Large intestine (tissue), 3 donors: ENCODE measurements around the gene RAB3IL1. TPM values are rescaled to one million over a fixed set of nuclear protein-coding genes. Genes with fewer than 3 reads are reported as not detected.
A peak's percentile ranks its signal among the peaks of the same experiment; 100 is the strongest.

Source experiments
- DNase-seq, 2 donors: peaks; one replicate each; pipeline versions ENCODE4 v3.0.0 to v3.0.0-alpha.2; 2013
- H3K27ac ChIP-seq: one replicate; pipeline ENCODE4 v1.5.1; 2013; ENCODE audit warnings: low read length
- H3K27me3 ChIP-seq: 2 replicates; pipeline ENCODE4 v1.6.1; 2013; ENCODE audit warnings: low read length; ENCODE audit not compliant: control insufficient read depth, insufficient read depth
- H3K36me3 ChIP-seq: 2 replicates; pipeline ENCODE4 v1.6.1; 2013; ENCODE audit warnings: low read length; ENCODE audit not compliant: control insufficient read depth, insufficient read depth
- H3K4me1 ChIP-seq: one replicate; pipeline ENCODE4 v1.6.1; 2013; ENCODE audit warnings: low read length; ENCODE audit not compliant: control insufficient read depth, insufficient read depth
- H3K4me3 ChIP-seq: one replicate; pipeline ENCODE4 v1.5.1; 2013; ENCODE audit warnings: low read length
- H3K9me3 ChIP-seq: one replicate; pipeline ENCODE4 v1.6.1; 2013; ENCODE audit warnings: mild to moderate bottlenecking, low read depth, low read length, moderate library complexity; ENCODE audit not compliant: control insufficient read depth
- WGBS: methylation state at CpG from one replicate; pipeline ENCODE4 v1.1.5; 2013; ENCODE audit warnings: low lambda C conversion rate; ENCODE audit not compliant: insufficient coverage; 5-methylcytosine and 5-hydroxymethylcytosine counted together
- polyA plus RNA-seq: library from polyadenylated mRNA; unstranded; fragments of 120-200 nt; gene quantifications from one replicate; pipeline ENCODE4 v1.2.1, GENCODE V29; 2013

The RAB3IL1 gene
- polyA plus RNA-seq, 1 donor = 19.6 TPM

DNA sequence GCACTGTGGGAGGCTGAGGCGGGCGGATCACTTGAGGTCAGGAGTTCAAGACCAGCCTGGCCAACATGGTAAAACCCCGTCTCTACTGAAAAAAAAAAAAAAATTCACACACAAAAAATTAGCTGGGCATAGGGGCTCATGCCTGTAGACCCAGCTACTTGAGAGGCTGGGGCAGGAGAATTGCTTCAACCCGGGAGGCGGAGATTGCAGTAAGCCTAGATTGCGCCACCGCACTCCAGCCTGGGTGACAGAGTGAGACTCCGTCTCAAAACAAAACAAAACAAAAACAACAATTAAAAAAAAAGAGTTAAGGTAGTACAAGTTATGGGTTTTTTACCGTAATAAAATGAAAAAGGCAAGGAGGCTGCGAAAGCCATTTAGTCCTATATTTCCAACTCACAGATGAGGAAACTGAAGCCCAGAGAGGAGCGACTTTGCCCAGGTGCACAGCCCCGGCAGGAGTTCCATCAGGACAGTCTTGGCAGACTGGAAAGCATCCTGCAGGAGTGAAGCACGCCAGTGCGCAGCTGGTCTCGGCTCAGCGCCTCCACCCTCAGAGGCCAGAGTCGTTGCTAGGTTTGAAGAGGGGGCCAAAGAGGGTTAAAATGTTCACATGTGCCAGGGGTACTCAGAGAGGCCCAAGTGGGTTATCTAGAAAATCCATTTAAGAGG lies 22.2 kb downstream of the RAB3IL1 start:
- peaks cover 12% of the 10 kb centered on the region for H3K4me1 ChIP-seq
- no peak overlapping the region for H3K27ac ChIP-seq
- peaks cover 33% of the 10 kb centered on the region for H3K36me3 ChIP-seq
- no peaks in the 10 kb centered on the region for H3K27me3 ChIP-seq
- WGBS = 50% methylated on average over 2 of the region's 17 CpGs
- peaks cover 3% of the 10 kb centered on the region for H3K9me3 ChIP-seq
- DNase-seq = no peak
- no peak overlapping the region for H3K4me3 ChIP-seq

DNA sequence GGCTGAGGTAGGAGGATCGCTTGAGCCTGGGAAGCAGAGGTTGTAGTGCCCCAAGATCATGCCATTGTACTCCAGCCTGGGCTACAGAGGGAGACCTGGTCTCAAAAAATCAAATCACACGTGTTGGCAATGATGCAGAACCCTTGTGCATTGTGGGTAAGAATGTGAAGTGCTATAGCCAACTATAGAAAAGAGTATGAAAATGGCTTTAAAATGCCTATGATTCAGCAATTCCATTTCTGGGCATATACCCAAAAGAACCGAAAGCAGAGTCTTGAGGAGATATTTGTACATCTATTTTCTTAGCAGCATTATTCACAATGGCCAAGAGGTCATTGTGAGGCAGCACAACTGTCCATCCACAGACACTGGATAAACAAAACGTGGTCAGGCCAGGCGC lies 23.4 kb downstream of the RAB3IL1 start:
- peaks cover 11% of the 10 kb centered on the region for H3K4me1 ChIP-seq
- 58% methylated on average over 2 of the region's 5 CpGs for WGBS
- peak in 1 of 2 donors; percentile 14 for DNase-seq
- no peaks in the 10 kb centered on the region for H3K27me3 ChIP-seq
- H3K4me3 ChIP-seq = no peak overlapping the region
- H3K27ac ChIP-seq = no peak overlapping the region
- peaks cover 22% of the 10 kb centered on the region for H3K36me3 ChIP-seq
- peaks cover 3% of the 10 kb centered on the region for H3K9me3 ChIP-seq

DNA sequence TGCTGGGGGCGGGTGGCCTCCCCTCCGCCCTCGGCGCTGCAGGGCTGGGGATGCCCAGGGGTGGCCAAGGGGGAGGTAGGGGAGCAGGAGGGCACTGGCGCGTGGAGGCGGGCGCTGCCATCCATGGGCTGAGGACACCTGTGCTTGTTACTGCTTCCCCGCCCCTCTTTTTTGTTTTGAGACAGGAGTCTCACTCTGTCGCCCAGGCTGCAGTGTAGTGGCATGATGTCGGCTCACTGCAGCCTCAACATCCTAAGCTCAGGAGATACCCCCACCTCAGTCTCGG lies 25.3 kb downstream of the RAB3IL1 start:
- DNase-seq = no peak
- peaks cover 6% of the 10 kb centered on the region for H3K36me3 ChIP-seq
- H3K4me3 ChIP-seq = peak overlapping the region; percentile 60
- H3K27ac ChIP-seq = no peak overlapping the region
- H3K4me1 ChIP-seq = peaks cover 9% of the 10 kb centered on the region
- no CpG with 5 or more reads among the region's 12 CpGs for WGBS
- H3K9me3 ChIP-seq = peaks cover 3% of the 10 kb centered on the region
- H3K27me3 ChIP-seq = no peaks in the 10 kb centered on the region

DNA sequence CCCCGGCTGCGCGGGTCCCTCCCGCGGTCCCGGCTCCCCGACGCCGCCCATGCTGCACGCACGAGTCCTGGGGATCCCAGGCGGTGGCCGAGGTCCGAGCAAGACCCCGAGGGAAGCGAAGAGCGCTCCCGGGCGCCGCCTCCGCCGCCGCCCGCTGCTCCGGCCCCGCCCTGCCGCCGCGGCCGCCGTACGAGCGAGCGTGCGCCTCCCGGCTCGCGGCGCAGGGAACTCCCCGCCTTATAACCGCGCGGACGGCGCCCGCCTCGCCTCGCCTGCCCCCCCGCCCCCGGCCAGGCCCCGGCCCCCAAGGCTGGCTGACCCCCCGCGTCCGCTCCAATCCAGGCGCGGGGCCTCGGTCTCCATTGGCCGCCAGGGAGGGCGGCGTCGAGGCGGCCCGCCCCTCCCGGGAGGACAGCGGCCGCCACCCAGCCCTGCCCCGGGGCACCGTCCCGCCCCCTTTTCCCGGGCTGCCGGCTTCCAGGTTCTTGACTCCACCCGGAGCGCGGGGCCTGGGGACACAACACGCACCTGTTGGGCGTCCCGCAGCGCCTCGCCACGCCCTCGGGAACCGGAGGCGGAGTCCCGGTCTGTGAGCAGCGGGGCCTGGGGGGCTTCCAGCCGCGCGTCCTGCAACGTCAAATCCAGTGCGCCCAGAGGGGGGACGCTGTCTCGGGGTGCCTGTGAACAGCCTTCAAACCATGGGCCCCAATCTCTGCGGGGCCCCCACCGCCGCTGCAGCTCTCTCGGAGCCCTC lies 25.9 kb downstream of the RAB3IL1 start, which contains the start of gene FADS3:
Gene FADS3 (minus strand): TSS at position 215 of the 754 bp plus-strand sequence. CDS start 164 bp downstream, at position 51.
- Histone ChIP-seq H3K27me3 (peaks cover 3% of the 10 kb centered on the region), H3K4me1 (peaks cover 9% of the 10 kb centered on the region), H3K36me3 (peaks cover 2% of the 10 kb centered on the region), H3K27ac (no peak within 1 kb of the TSS), H3K4me3 (peak within 1 kb of the TSS; percentile 60), H3K9me3 (peaks cover 3% of the 10 kb centered on the region)
- no CpG with 5 or more reads among the region's 96 CpGs for WGBS
- peak; percentile 74 to 90 for DNase-seq

DNA sequence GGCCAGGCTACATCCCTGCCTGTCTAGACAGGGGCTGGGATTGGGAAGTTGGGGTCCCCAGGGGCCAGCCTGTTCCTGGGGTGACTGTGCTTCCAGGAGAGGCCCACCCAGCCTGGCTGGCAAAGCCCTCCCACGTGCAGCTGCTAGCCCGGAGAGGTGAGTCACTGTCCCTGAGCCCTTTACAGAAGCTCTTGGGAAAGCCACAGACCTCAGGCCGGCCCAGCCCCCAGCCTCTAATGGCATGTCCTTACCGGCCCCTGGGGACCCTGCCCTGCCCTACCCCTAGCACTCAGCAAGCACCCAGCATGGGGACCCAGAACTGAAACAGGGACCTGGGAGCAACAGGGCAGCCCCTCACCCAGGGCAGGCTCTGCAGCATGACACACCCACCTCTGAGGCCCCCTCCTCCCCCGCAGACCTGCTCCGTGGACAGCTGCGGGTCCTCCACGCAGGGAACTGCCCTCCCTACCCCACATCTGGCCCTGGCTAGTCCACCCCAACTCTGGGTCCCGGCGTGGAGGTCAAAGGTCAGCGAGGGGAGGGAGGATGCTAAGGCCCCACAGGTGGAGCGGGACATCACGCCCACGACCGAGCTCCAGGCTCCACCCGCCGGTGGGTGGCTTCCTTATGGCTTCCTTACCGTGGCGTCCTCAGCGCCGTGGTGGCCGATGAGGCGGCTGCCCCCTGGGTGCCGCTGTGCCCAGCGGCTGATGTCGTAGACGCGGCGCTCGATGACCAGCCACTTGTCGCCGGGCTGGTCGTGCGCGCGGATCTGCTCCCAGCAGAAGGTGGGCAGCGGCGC lies 26.6 kb downstream of the RAB3IL1 start:
- no CpG with 5 or more reads among the region's 38 CpGs for WGBS
- Histone ChIP-seq H3K27me3 (peaks cover 3% of the 10 kb centered on the region), H3K4me1 (peaks cover 9% of the 10 kb centered on the region), H3K4me3 (peak overlapping the region; percentile 54), H3K27ac (no peak overlapping the region), H3K9me3 (peaks cover 3% of the 10 kb centered on the region), H3K36me3 (no peaks in the 10 kb centered on the region)
- peak in 1 of 2 donors; percentile 27 for DNase-seq

DNA sequence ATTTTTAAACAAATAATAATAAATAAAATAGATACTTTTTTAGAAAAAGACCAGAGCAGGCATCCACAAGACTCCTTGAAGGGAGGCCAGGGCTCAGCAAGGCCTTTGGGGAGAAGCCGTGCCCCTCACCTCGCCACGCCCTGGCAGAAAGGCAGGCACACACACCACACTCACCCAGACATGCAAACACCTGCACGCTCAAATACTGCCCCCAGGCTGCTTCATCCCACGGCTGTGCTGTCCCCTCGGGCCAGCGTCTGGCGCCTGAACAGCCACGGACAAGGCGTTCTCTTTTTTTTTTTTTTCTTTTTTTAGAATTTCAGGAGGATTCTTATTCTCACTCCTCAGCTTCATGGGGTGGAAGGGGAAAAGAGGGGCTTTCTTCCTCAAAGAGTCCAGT lies 27.5 kb downstream of the RAB3IL1 start:
- Histone ChIP-seq H3K27me3 (peaks cover 3% of the 10 kb centered on the region), H3K27ac (no peak overlapping the region)
- WGBS = 90% methylated on average over 5 of the region's 10 CpGs

DNA sequence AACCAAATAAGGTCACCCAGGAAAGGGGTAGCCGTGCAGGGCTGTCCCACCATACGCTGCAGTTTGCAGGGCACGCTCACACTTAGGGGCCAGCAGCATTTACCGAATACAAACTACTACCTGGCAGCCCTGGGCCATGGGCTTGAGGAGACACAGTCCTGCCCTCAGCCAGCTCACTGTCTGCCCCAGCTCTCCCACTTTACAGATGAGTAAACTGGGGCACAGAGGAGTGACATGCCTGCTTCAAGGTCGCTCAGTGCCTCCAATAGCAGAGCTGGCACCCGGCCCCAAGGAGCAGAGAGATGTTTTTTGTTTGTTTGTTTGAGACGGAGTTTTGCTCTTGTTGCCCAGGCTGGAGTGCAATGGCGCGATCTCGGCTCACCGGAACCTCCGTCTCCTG lies 28.8 kb downstream of the RAB3IL1 start:
- no peak for DNase-seq
- H3K9me3 ChIP-seq = peaks cover 3% of the 10 kb centered on the region
- WGBS = no CpG with 5 or more reads among the region's 12 CpGs
- no peaks in the 10 kb centered on the region for H3K36me3 ChIP-seq
- H3K4me3 ChIP-seq = no peak overlapping the region
- H3K27me3 ChIP-seq = peaks cover 3% of the 10 kb centered on the region
- no peak overlapping the region for H3K27ac ChIP-seq
- peaks cover 9% of the 10 kb centered on the region for H3K4me1 ChIP-seq

More for the DNA sequence above, 27.5 kb downstream of the RAB3IL1 start:
- peaks cover 3% of the 10 kb centered on the region for H3K9me3 ChIP-seq
- H3K4me3 ChIP-seq = no peak overlapping the region
- no peaks in the 10 kb centered on the region for H3K36me3 ChIP-seq
- DNase-seq = no peak
- peaks cover 9% of the 10 kb centered on the region for H3K4me1 ChIP-seq

DNA sequence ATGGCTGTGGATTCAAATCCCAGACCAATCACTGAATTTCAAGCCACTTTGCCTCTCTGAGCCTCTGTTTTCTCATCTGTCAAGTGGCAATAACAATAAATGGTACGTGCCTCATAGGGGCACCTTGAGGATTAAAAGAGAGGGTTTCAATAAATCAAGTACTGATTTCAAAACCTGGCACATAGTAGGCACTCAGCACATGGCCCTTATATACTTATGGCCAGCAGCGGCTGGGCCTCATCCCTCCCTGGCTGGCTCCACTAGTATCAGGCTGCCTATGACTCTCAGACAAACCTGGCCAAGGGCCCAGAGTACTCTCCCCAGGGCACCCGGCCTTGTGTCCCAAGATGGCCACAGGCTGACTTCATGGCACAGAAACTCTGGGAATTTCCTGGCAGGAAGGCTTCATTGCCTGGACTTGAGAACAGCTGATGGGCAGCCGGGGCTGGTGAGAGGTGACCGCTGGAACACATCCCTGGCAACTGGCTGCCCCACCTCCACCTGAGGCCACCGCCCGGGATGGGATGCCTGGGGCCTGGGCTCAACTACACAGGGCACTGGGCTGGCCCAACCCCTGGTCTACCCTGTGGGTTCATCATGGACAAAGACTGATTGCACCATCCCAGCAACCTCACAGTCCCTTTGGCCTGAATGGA lies 29.4 kb downstream of the RAB3IL1 start:
- peaks cover 3% of the 10 kb centered on the region for H3K9me3 ChIP-seq
- peaks cover 9% of the 10 kb centered on the region for H3K4me1 ChIP-seq
- no CpG with 5 or more reads among the region's 7 CpGs for WGBS
- H3K27me3 ChIP-seq = peaks cover 3% of the 10 kb centered on the region
- DNase-seq = no peak
- no peak overlapping the region for H3K4me3 ChIP-seq
- no peak overlapping the region for H3K27ac ChIP-seq
- H3K36me3 ChIP-seq = no peaks in the 10 kb centered on the region

DNA sequence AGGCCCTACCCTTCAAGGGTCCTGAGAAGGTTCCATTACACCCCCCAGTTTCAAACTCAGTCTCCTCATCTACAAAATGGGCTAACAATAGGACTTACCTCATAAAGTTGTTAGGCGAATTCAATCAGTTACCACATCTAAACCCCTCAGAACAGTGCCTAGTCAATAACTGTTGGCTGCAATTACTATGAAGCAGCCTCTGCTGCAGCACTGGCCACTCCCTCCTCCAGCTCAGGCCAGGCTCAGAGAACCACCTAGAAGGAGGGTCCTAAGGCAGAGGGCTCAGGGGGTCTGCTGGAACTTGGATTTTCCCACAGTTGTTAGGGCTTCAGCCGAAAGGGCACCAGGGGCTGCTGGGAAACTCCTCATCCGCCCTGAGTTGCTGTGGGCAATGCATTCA lies 30.7 kb downstream of the RAB3IL1 start:
- whole genome bisulfite sequencing = no CpG with 5 or more reads among the region's 3 CpGs
- Histone ChIP-seq H3K27ac (no peak overlapping the region), H3K4me1 (peaks cover 9% of the 10 kb centered on the region), H3K9me3 (peaks cover under 1% of the 10 kb centered on the region), H3K27me3 (peaks cover 3% of the 10 kb centered on the region), H3K4me3 (no peak overlapping the region), H3K36me3 (no peaks in the 10 kb centered on the region)
- DNase-seq = no peak
